Measurements from ENCODE around the gene SEC24D. TPM values are rescaled to one million over a fixed set of nuclear protein-coding genes. Genes with fewer than 3 reads are reported as not detected.
A peak's percentile ranks its signal among the peaks of the same experiment; 100 is the strongest.
"Not testable (repeated sequence)": the region's sequence is repeated elsewhere in the genome, so short reads cannot be mapped to it uniquely, and the experiment has no call there.

The SEC24D gene
- total RNA-seq (38.3 TPM), polyA plus RNA-seq (10 to 100 TPM; 15.9 to 20.8 (median 16.1) TPM)

GRCh38 chr4:118835571-118836300 is at the start of gene SEC24D:
Gene SEC24D, minus strand, starts transcription at chr4:118836126. Its CDS starts 2,430 bp downstream, at chr4:118833696.
- Histone ChIP-seq H3K9me3 (ENCODE audit: control insufficient read depth in 2 of 2, low read length in 2 of 2) (no peaks in the 10 kb centered on the region), H3K27me3 (ENCODE audit: control insufficient read depth, insufficient read depth, low read length) (no peaks in the 10 kb centered on the region), H3K27ac (ENCODE audit: insufficient read depth, low read length, poor library complexity, severe bottlenecking) (peak within 1 kb of the TSS; percentile 90), H3K4me3 (ENCODE audit: low read depth, low read length) (peak within 1 kb of the TSS; percentile 95), H3K36me3 (ENCODE audit: control insufficient read depth, insufficient read depth, low read length) (peaks cover 14% of the 10 kb centered on the region), H3K4me1 (ENCODE audit: control insufficient read depth, insufficient read depth, low read length, poor library complexity, severe bottlenecking) (peaks cover 19% of the 10 kb centered on the region)
- Mint-ChIP-seq H3K4me1 (peaks cover 6 to 51% (median 30%) of the 10 kb centered on the region in 4 donors), H3K9me3 (peaks cover 0 to 1% (median 0%) of the 10 kb centered on the region in 7 donors), H3K36me3 (peaks cover 13% of the 10 kb centered on the region), H3K4me3 (peak within 1 kb of the TSS; percentile 90 to 100 (median 99)), H3K27me3 (no peaks in the 10 kb centered on the region), H3K27ac (peak within 1 kb of the TSS; percentile 90 to 98 (median 96))
- peak; percentile 76 to 83 (median 81) for DNase-seq
- ATAC-seq (ENCODE audit: low read depth in 2 of 2) = peak; percentile 84 to 87

GRCh38 chr4:118884716-118885115 is 48.8 kb upstream of the SEC24D start:
- H3K27ac ChIP-seq (ENCODE audit: insufficient read depth, low read length, poor library complexity, severe bottlenecking) = no peak overlapping the region
- no peak for ATAC-seq (ENCODE audit: low read depth in 2 of 2)
- H3K4me1 ChIP-seq (ENCODE audit: control insufficient read depth, insufficient read depth, low read length, poor library complexity, severe bottlenecking) = peaks cover 13% of the 10 kb centered on the region
- Mint-ChIP-seq H3K4me1 (peaks cover 0 to 15% (median 11%) of the 10 kb centered on the region in 4 donors), H3K27ac (no peak overlapping the region), H3K27me3 (peaks cover 32% of the 10 kb centered on the region), H3K9me3 (no peaks in the 10 kb centered on the region), H3K4me3 (no peak overlapping the region), H3K36me3 (no peaks in the 10 kb centered on the region)
- no peaks in the 10 kb centered on the region for H3K36me3 ChIP-seq (ENCODE audit: control insufficient read depth, insufficient read depth, low read length)
- DNase-seq = no peak
- no peaks in the 10 kb centered on the region for H3K9me3 ChIP-seq (ENCODE audit: control insufficient read depth in 2 of 2, low read length in 2 of 2)
- no peak overlapping the region for H3K4me3 ChIP-seq (ENCODE audit: low read depth, low read length)
- peaks cover 10% of the 10 kb centered on the region for H3K27me3 ChIP-seq (ENCODE audit: control insufficient read depth, insufficient read depth, low read length)

- Histone ChIP-seq H3K36me3 (ENCODE audit: control insufficient read depth, insufficient read depth, low read length) (no peaks in the 10 kb centered on the region), H3K4me1 (ENCODE audit: control insufficient read depth, insufficient read depth, low read length, poor library complexity, severe bottlenecking) (peaks cover 8% of the 10 kb centered on the region), H3K27ac (ENCODE audit: insufficient read depth, low read length, poor library complexity, severe bottlenecking) (no peak overlapping the region), H3K27me3 (ENCODE audit: control insufficient read depth, insufficient read depth, low read length) (peaks cover 5% of the 10 kb centered on the region), H3K9me3 (ENCODE audit: control insufficient read depth in 2 of 2, low read length in 2 of 2) (no peaks in the 10 kb centered on the region), H3K4me3 (ENCODE audit: low read depth, low read length) (no peak overlapping the region)
- H3K36me3 Mint-ChIP-seq = no peaks in the 10 kb centered on the region
- H3K9me3 Mint-ChIP-seq = peaks cover 0 to 3% (median 0%) of the 10 kb centered on the region in 7 donors
- no peak overlapping the region for H3K4me3 Mint-ChIP-seq
- H3K4me1 Mint-ChIP-seq = peaks cover 0 to 9% (median 7%) of the 10 kb centered on the region in 4 donors
- H3K27me3 Mint-ChIP-seq = peaks cover 27% of the 10 kb centered on the region
- no peak for DNase-seq
- no peak for ATAC-seq (ENCODE audit: low read depth in 2 of 2)
- no peak overlapping the region for H3K27ac Mint-ChIP-seq
Measured at GRCh38 chr4:118883861-118884260, 47.9 kb upstream of the SEC24D start.

DNA sequence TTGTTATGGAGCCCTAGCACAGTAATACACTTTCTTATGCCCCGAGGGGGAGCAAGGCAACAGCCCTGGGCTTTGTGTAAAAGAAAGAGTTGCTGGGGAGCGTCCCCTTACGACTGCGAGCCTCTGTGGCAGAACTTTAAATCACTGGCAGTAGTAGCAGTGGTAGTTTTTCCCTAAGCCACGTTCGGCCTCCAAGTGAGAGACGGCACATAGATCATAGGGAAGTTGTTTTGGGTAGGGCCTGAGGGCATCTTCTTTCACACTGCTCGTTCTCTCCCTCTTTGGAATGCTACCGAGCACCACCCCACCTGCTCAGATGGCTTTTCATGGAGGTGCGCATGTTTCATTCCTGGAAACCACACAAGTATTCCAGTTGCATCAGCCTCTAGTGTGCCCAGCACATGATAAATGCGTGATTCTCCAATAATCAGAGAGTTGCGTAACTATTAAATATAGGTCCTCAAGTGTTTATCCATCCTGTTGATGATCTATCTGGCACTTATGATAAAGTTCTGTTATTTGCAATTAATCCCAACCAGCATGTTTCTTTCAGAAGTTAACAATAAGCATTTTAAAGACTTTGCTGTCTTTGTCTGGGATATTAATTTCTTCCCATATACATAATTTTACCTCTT is 45.7 kb upstream of the SEC24D start:
- H3K9me3 Mint-ChIP-seq = peaks cover 0 to 6% (median 2%) of the 10 kb centered on the region in 7 donors
- Histone ChIP-seq H3K9me3 (ENCODE audit: control insufficient read depth in 2 of 2, low read length in 2 of 2) (peaks cover 0 to 3% of the 10 kb centered on the region in 2 experiments), H3K4me1 (ENCODE audit: control insufficient read depth, insufficient read depth, low read length, poor library complexity, severe bottlenecking) (no peaks in the 10 kb centered on the region), H3K27me3 (ENCODE audit: control insufficient read depth, insufficient read depth, low read length) (peaks cover under 1% of the 10 kb centered on the region), H3K27ac (ENCODE audit: insufficient read depth, low read length, poor library complexity, severe bottlenecking) (no peak overlapping the region), H3K36me3 (ENCODE audit: control insufficient read depth, insufficient read depth, low read length) (no peaks in the 10 kb centered on the region), H3K4me3 (ENCODE audit: low read depth, low read length) (no peak overlapping the region)
- no peak overlapping the region for H3K4me3 Mint-ChIP-seq
- ATAC-seq (ENCODE audit: low read depth in 2 of 2) (no peak), DNase-seq (no peak)
- peaks cover 14% of the 10 kb centered on the region for H3K27me3 Mint-ChIP-seq
- no peaks in the 10 kb centered on the region for H3K4me1 Mint-ChIP-seq
- H3K27ac Mint-ChIP-seq = no peak overlapping the region
- no peaks in the 10 kb centered on the region for H3K36me3 Mint-ChIP-seq

GRCh38 chr4:118879409-118879808 is 43.5 kb upstream of the SEC24D start:
- Histone ChIP-seq H3K4me1 (ENCODE audit: control insufficient read depth, insufficient read depth, low read length, poor library complexity, severe bottlenecking) (no peaks in the 10 kb centered on the region), H3K9me3 (ENCODE audit: control insufficient read depth in 2 of 2, low read length in 2 of 2) (peaks cover 0 to 3% of the 10 kb centered on the region in 2 experiments), H3K36me3 (ENCODE audit: control insufficient read depth, insufficient read depth, low read length) (no peaks in the 10 kb centered on the region), H3K4me3 (ENCODE audit: low read depth, low read length) (no peak overlapping the region), H3K27me3 (ENCODE audit: control insufficient read depth, insufficient read depth, low read length) (no peaks in the 10 kb centered on the region), H3K27ac (ENCODE audit: insufficient read depth, low read length, poor library complexity, severe bottlenecking) (no peak overlapping the region)
- H3K4me3 Mint-ChIP-seq = no peak overlapping the region
- H3K36me3 Mint-ChIP-seq = peaks cover 3% of the 10 kb centered on the region
- peaks cover 8% of the 10 kb centered on the region for H3K27me3 Mint-ChIP-seq
- DNase-seq (no peak), ATAC-seq (ENCODE audit: low read depth in 2 of 2) (no peak)
- peaks cover 0 to 7% (median 3%) of the 10 kb centered on the region in 7 donors for H3K9me3 Mint-ChIP-seq
- H3K27ac Mint-ChIP-seq = no peak overlapping the region
- no peaks in the 10 kb centered on the region for H3K4me1 Mint-ChIP-seq

GRCh38 chr4:118878507-118878906 is 42.6 kb upstream of the SEC24D start:
- DNase-seq; H3K4me1 ChIP-seq (ENCODE audit: control insufficient read depth, insufficient read depth, low read length, poor library complexity, severe bottlenecking); H3K36me3 ChIP-seq (ENCODE audit: control insufficient read depth, insufficient read depth, low read length); H3K9me3 ChIP-seq (ENCODE audit: control insufficient read depth in 2 of 2, low read length in 2 of 2); H3K9me3 Mint-ChIP-seq; H3K27me3 ChIP-seq (ENCODE audit: control insufficient read depth, insufficient read depth, low read length); H3K27me3 Mint-ChIP-seq; H3K4me3 ChIP-seq (ENCODE audit: low read depth, low read length); H3K27ac ChIP-seq (ENCODE audit: insufficient read depth, low read length, poor library complexity, severe bottlenecking); H3K4me3 Mint-ChIP-seq; H3K36me3 Mint-ChIP-seq; H3K4me1 Mint-ChIP-seq; H3K27ac Mint-ChIP-seq; ATAC-seq (ENCODE audit: low read depth in 2 of 2): not testable (repeated sequence)

- H3K4me1 ChIP-seq (ENCODE audit: control insufficient read depth, insufficient read depth, low read length, poor library complexity, severe bottlenecking) = no peaks in the 10 kb centered on the region
- DNase-seq (no peak), ATAC-seq (ENCODE audit: low read depth in 2 of 2) (no peak)
- H3K4me1 Mint-ChIP-seq = peaks cover 0 to 2% (median 0%) of the 10 kb centered on the region in 4 donors
- H3K4me3 Mint-ChIP-seq = no peak overlapping the region
- peaks cover 3% of the 10 kb centered on the region for H3K36me3 Mint-ChIP-seq
- H3K36me3 ChIP-seq (ENCODE audit: control insufficient read depth, insufficient read depth, low read length) = no peaks in the 10 kb centered on the region
- no peak overlapping the region for H3K4me3 ChIP-seq (ENCODE audit: low read depth, low read length)
- peaks cover 0 to 3% of the 10 kb centered on the region in 2 experiments for H3K9me3 ChIP-seq (ENCODE audit: control insufficient read depth in 2 of 2, low read length in 2 of 2)
- H3K27ac Mint-ChIP-seq = no peak overlapping the region
- H3K27ac ChIP-seq (ENCODE audit: insufficient read depth, low read length, poor library complexity, severe bottlenecking) = no peak overlapping the region
- no peaks in the 10 kb centered on the region for H3K27me3 ChIP-seq (ENCODE audit: control insufficient read depth, insufficient read depth, low read length)
- H3K27me3 Mint-ChIP-seq = peaks cover 4% of the 10 kb centered on the region
- peaks cover 0 to 7% (median 3%) of the 10 kb centered on the region in 7 donors for H3K9me3 Mint-ChIP-seq
Measured at GRCh38 chr4:118877797-118878196, 41.9 kb upstream of the SEC24D start.
